ENCODE results near the gene PARVB. TPM values are rescaled to one million over a fixed set of nuclear protein-coding genes. Genes with fewer than 3 reads are reported as not detected.
A peak's percentile ranks its signal among the peaks of the same experiment; 100 is the strongest.

The PARVB gene
- total RNA-seq, 5 donors from 2014 or later (not counting 1 experiment from before 2014, with no cell fraction given): 5.9 to 13.8 (median 8.2) TPM

- Mint-ChIP-seq H3K27ac (peak overlapping the region in 1 of 2 donors; percentile 16), H3K36me3 (no peaks in the 10 kb centered on the region), H3K9me3 (no peaks in the 10 kb centered on the region), H3K27me3 (no peaks in the 10 kb centered on the region), H3K4me3 (no peak overlapping the region), H3K4me1 (no peaks in the 10 kb centered on the region)
- Histone ChIP-seq H3K27ac (ENCODE audit: low read length) (no peak overlapping the region), H3K9me3 (no peaks in the 10 kb centered on the region), H3K27me3 (replicated peaks in 1 of 2; ENCODE audit: control insufficient read depth in 2 of 2, extremely low read depth in 1 of 2, insufficient read depth in 2 of 2, low read length in 1 of 2) (no peaks in the 10 kb centered on the region), H3K4me3 (ENCODE audit: control insufficient read depth in 1 of 2, extremely low read depth in 1 of 2, low read length in 1 of 2) (no peak overlapping the region), H3K36me3 (ENCODE audit: control insufficient read depth in 2 of 2, extremely low read depth in 1 of 2, insufficient read depth in 1 of 2, low read length in 1 of 2) (no peaks in the 10 kb centered on the region), H3K4me1 (ENCODE audit: control insufficient read depth in 1 of 2, extremely low read depth in 1 of 2, insufficient read depth in 2 of 2, low read length in 2 of 2) (no peaks in the 10 kb centered on the region)
- POLR2A ChIA-PET: no interaction called here
- DNase-seq (no peak), ATAC-seq (replicated peaks in 1 of 4) (no peak)
- CTCF ChIA-PET: no interaction called here
- 93% methylated on average over 12 of the region's 17 CpGs for WGBS (ENCODE audit: insufficient coverage)
Observed at GRCh38 chr22:44098021-44098739, 74.1 kb downstream of the PARVB start.

- Mint-ChIP-seq H3K4me3 (no peak overlapping the region), H3K9me3 (no peaks in the 10 kb centered on the region), H3K36me3 (no peaks in the 10 kb centered on the region), H3K4me1 (no peaks in the 10 kb centered on the region), H3K27ac (no peak overlapping the region), H3K27me3 (no peaks in the 10 kb centered on the region)
- ATAC-seq (replicated peaks in 1 of 4) (no peak), DNase-seq (no peak)
- Histone ChIP-seq H3K27ac (ENCODE audit: low read length) (no peak overlapping the region), H3K9me3 (no peaks in the 10 kb centered on the region), H3K36me3 (ENCODE audit: control insufficient read depth in 2 of 2, extremely low read depth in 1 of 2, insufficient read depth in 1 of 2, low read length in 1 of 2) (no peaks in the 10 kb centered on the region), H3K4me1 (ENCODE audit: control insufficient read depth in 1 of 2, extremely low read depth in 1 of 2, insufficient read depth in 2 of 2, low read length in 2 of 2) (no peaks in the 10 kb centered on the region), H3K27me3 (replicated peaks in 1 of 2; ENCODE audit: control insufficient read depth in 2 of 2, extremely low read depth in 1 of 2, insufficient read depth in 2 of 2, low read length in 1 of 2) (no peaks in the 10 kb centered on the region), H3K4me3 (ENCODE audit: control insufficient read depth in 1 of 2, extremely low read depth in 1 of 2, low read length in 1 of 2) (no peak overlapping the region)
- ChIA-PET CTCF (no interaction called here), POLR2A (no interaction called here)
- WGBS (ENCODE audit: insufficient coverage): 89% methylated on average over 10 of the region's 15 CpGs
Observed at GRCh38 chr22:44098966-44099530, 74.9 kb downstream of the PARVB start.

- Mint-ChIP-seq H3K4me1 (no peaks in the 10 kb centered on the region), H3K36me3 (no peaks in the 10 kb centered on the region), H3K27ac (no peak overlapping the region), H3K9me3 (no peaks in the 10 kb centered on the region), H3K27me3 (no peaks in the 10 kb centered on the region), H3K4me3 (no peak overlapping the region)
- ChIA-PET CTCF (no interaction called here), POLR2A (no interaction called here)
- H3K4me1 ChIP-seq (ENCODE audit: control insufficient read depth in 1 of 2, extremely low read depth in 1 of 2, insufficient read depth in 2 of 2, low read length in 2 of 2): no peaks in the 10 kb centered on the region
- DNase-seq: no peak
- ATAC-seq (replicated peaks in 1 of 4): no peak
- no peaks in the 10 kb centered on the region for H3K27me3 ChIP-seq (replicated peaks in 1 of 2; ENCODE audit: control insufficient read depth in 2 of 2, extremely low read depth in 1 of 2, insufficient read depth in 2 of 2, low read length in 1 of 2)
- H3K9me3 ChIP-seq: no peaks in the 10 kb centered on the region
- H3K27ac ChIP-seq (ENCODE audit: low read length): no peak overlapping the region
- H3K36me3 ChIP-seq (ENCODE audit: control insufficient read depth in 2 of 2, extremely low read depth in 1 of 2, insufficient read depth in 1 of 2, low read length in 1 of 2): no peaks in the 10 kb centered on the region
- no peak overlapping the region for H3K4me3 ChIP-seq (ENCODE audit: control insufficient read depth in 1 of 2, extremely low read depth in 1 of 2, low read length in 1 of 2)
- 98% methylated on average over 11 of the region's 13 CpGs for WGBS (ENCODE audit: insufficient coverage)
Observed at GRCh38 chr22:44099696-44100095, 75.6 kb downstream of the PARVB start.

GRCh38 chr22:44100411-44100810 lies 76.3 kb downstream of the PARVB start:
- POLR2A ChIA-PET: no interaction called here
- H3K27ac ChIP-seq (ENCODE audit: low read length): no peak overlapping the region
- Mint-ChIP-seq H3K27me3 (no peaks in the 10 kb centered on the region), H3K36me3 (no peaks in the 10 kb centered on the region), H3K27ac (no peak overlapping the region), H3K9me3 (no peaks in the 10 kb centered on the region), H3K4me3 (no peak overlapping the region), H3K4me1 (no peaks in the 10 kb centered on the region)
- H3K36me3 ChIP-seq (ENCODE audit: control insufficient read depth in 2 of 2, extremely low read depth in 1 of 2, insufficient read depth in 1 of 2, low read length in 1 of 2): no peaks in the 10 kb centered on the region
- ATAC-seq (replicated peaks in 1 of 4) (no peak), DNase-seq (no peak)
- CTCF ChIA-PET: no interaction called here
- WGBS (ENCODE audit: insufficient coverage): 96% methylated on average over 10 of the region's 13 CpGs
- no peaks in the 10 kb centered on the region for H3K9me3 ChIP-seq
- no peaks in the 10 kb centered on the region for H3K27me3 ChIP-seq (replicated peaks in 1 of 2; ENCODE audit: control insufficient read depth in 2 of 2, extremely low read depth in 1 of 2, insufficient read depth in 2 of 2, low read length in 1 of 2)
- H3K4me1 ChIP-seq (ENCODE audit: control insufficient read depth in 1 of 2, extremely low read depth in 1 of 2, insufficient read depth in 2 of 2, low read length in 2 of 2): no peaks in the 10 kb centered on the region
- no peak overlapping the region for H3K4me3 ChIP-seq (ENCODE audit: control insufficient read depth in 1 of 2, extremely low read depth in 1 of 2, low read length in 1 of 2)

GRCh38 chr22:44102121-44102520 lies 78.0 kb downstream of the PARVB start:
- ChIA-PET POLR2A (no interaction called here), CTCF (interaction anchor here in 1 of 2 donors (0.5 kb wide), 1 partner anchor 260 kb away, joined by 6 read pairs; no protein-coding TSS in a partner anchor)
- Histone ChIP-seq H3K36me3 (ENCODE audit: control insufficient read depth in 2 of 2, extremely low read depth in 1 of 2, insufficient read depth in 1 of 2, low read length in 1 of 2) (no peaks in the 10 kb centered on the region), H3K9me3 (no peaks in the 10 kb centered on the region), H3K4me1 (ENCODE audit: control insufficient read depth in 1 of 2, extremely low read depth in 1 of 2, insufficient read depth in 2 of 2, low read length in 2 of 2) (no peaks in the 10 kb centered on the region), H3K27me3 (replicated peaks in 1 of 2; ENCODE audit: control insufficient read depth in 2 of 2, extremely low read depth in 1 of 2, insufficient read depth in 2 of 2, low read length in 1 of 2) (no peaks in the 10 kb centered on the region), H3K4me3 (ENCODE audit: control insufficient read depth in 1 of 2, extremely low read depth in 1 of 2, low read length in 1 of 2) (no peak overlapping the region), H3K27ac (ENCODE audit: low read length) (no peak overlapping the region)
- no peak for DNase-seq
- Mint-ChIP-seq H3K27ac (no peak overlapping the region), H3K9me3 (no peaks in the 10 kb centered on the region), H3K27me3 (no peaks in the 10 kb centered on the region), H3K4me3 (no peak overlapping the region), H3K36me3 (no peaks in the 10 kb centered on the region), H3K4me1 (no peaks in the 10 kb centered on the region)
- WGBS (ENCODE audit: insufficient coverage): 100% methylated on average over 1 of the region's 4 CpGs
- no peak for ATAC-seq (replicated peaks in 1 of 4)

- no peak overlapping the region for H3K4me3 Mint-ChIP-seq
- no peaks in the 10 kb centered on the region for H3K36me3 ChIP-seq (ENCODE audit: control insufficient read depth in 2 of 2, extremely low read depth in 1 of 2, insufficient read depth in 1 of 2, low read length in 1 of 2)
- no peaks in the 10 kb centered on the region for H3K9me3 ChIP-seq
- no peaks in the 10 kb centered on the region for H3K27me3 ChIP-seq (replicated peaks in 1 of 2; ENCODE audit: control insufficient read depth in 2 of 2, extremely low read depth in 1 of 2, insufficient read depth in 2 of 2, low read length in 1 of 2)
- H3K36me3 Mint-ChIP-seq: no peaks in the 10 kb centered on the region
- H3K9me3 Mint-ChIP-seq: no peaks in the 10 kb centered on the region
- ChIA-PET CTCF (no interaction called here), POLR2A (no interaction called here)
- H3K27ac Mint-ChIP-seq: no peak overlapping the region
- DNase-seq (no peak), ATAC-seq (replicated peaks in 1 of 4) (no peak)
- WGBS (ENCODE audit: insufficient coverage): 85% methylated on average over 2 of the region's 3 CpGs
- no peaks in the 10 kb centered on the region for H3K4me1 Mint-ChIP-seq
- no peaks in the 10 kb centered on the region for H3K4me1 ChIP-seq (ENCODE audit: control insufficient read depth in 1 of 2, extremely low read depth in 1 of 2, insufficient read depth in 2 of 2, low read length in 2 of 2)
- H3K27ac ChIP-seq (ENCODE audit: low read length): no peak overlapping the region
- no peaks in the 10 kb centered on the region for H3K27me3 Mint-ChIP-seq
- no peak overlapping the region for H3K4me3 ChIP-seq (ENCODE audit: control insufficient read depth in 1 of 2, extremely low read depth in 1 of 2, low read length in 1 of 2)
Observed at GRCh38 chr22:44102856-44103255, 78.8 kb downstream of the PARVB start.

All from T-cell (primary cell).